Brain microvascular endothelial cell (primary cell): ENCODE measurements around the gene GCDH.
A peak's percentile ranks its signal among the peaks of the same experiment; 100 is the strongest.

Experiments used
- DNase-seq: peaks from one replicate; pipeline ENCODE4 v3.0.0-alpha.2; 2020
- H3K27ac ChIP-seq: fragments of 250-450 bp; sonication (Bioruptor Pico); 2 replicates; pipeline ENCODE4 v1.5.1; 2020; ENCODE audit warnings: mild to moderate bottlenecking, moderate library complexity
- H3K27me3 ChIP-seq: fragments of 250-450 bp; sonication (Bioruptor Pico); replicated peaks from 2 replicates; pipeline ENCODE4 v1.5.1; 2020; ENCODE audit warnings: mild to moderate bottlenecking
- H3K36me3 ChIP-seq: fragments of 250-450 bp; sonication (Bioruptor Pico); replicated peaks from 2 replicates; pipeline ENCODE4 v1.5.1; 2020; ENCODE audit warnings: mild to moderate bottlenecking
- H3K4me3 ChIP-seq: 2 replicates; pipeline ENCODE4 v1.5.1; 2011; ENCODE audit warnings: low read depth, mild to moderate bottlenecking, control low read depth, low read length, moderate library complexity
- CTCF ChIP-seq: IDR thresholded peaks from 2 replicates; pipeline ENCODE4 v1.5.1; 2011; ENCODE audit warnings: low read depth, mild to moderate bottlenecking, moderate library complexity, low read length, control low read depth, inconsistent platforms; ENCODE audit errors: missing control alignments
- in situ Hi-C: cut with HindIII; loops from 2 replicates; pipeline ENCODE4 v1.10.0; 2017; ENCODE audit warnings: low sequenced_read_pairs, low pct_ligation_motif_present

GCDH gene

GRCh38 chr19:12939975-12940423 lies 49.0 kb downstream of the GCDH start:
- no peak for TF ChIP-seq CTCF
- in situ Hi-C loops: no loop called here
- peaks cover 46% of the 10 kb centered on the region for H3K36me3 ChIP-seq
- H3K27me3 ChIP-seq: no peaks in the 10 kb centered on the region
- H3K27ac ChIP-seq: no peak overlapping the region
- no peak for DNase-seq
- peak overlapping the region; percentile 99 for H3K4me3 ChIP-seq

GRCh38 chr19:12940897-12941296 lies 49.9 kb downstream of the GCDH start:
- Histone ChIP-seq H3K36me3 (peaks cover 48% of the 10 kb centered on the region), H3K27ac (no peak overlapping the region), H3K4me3 (peak overlapping the region; percentile 99), H3K27me3 (no peaks in the 10 kb centered on the region)
- in situ Hi-C loops: no loop called here
- no peak for TF ChIP-seq CTCF
- no peak for DNase-seq

- no peak for TF ChIP-seq CTCF
- Histone ChIP-seq H3K4me3 (no peak overlapping the region), H3K27me3 (no peaks in the 10 kb centered on the region), H3K36me3 (peaks cover 55% of the 10 kb centered on the region), H3K27ac (no peak overlapping the region)
- DNase-seq: no peak
- in situ Hi-C loops: no loop called here
Observed at GRCh38 chr19:12943437-12944044, 52.6 kb downstream of the GCDH start.

- H3K27me3 ChIP-seq: no peaks in the 10 kb centered on the region
- DNase-seq: no peak
- H3K36me3 ChIP-seq: peaks cover 58% of the 10 kb centered on the region
- H3K27ac ChIP-seq: no peak overlapping the region
- no peak overlapping the region for H3K4me3 ChIP-seq
- in situ Hi-C loops: no loop called here
- TF ChIP-seq CTCF: no peak
Observed at GRCh38 chr19:12944104-12944674, 53.2 kb downstream of the GCDH start.

- H3K4me3 ChIP-seq: peak within 1 kb of the TSS; percentile 77
- H3K36me3 ChIP-seq: peaks cover 55% of the 10 kb centered on the region
- no peak for TF ChIP-seq CTCF
- H3K27ac ChIP-seq: peak within 1 kb of the TSS; percentile 88
- no peaks in the 10 kb centered on the region for H3K27me3 ChIP-seq
- peak; percentile 96 for DNase-seq
- in situ Hi-C loops: no loop called here
Observed at GRCh38 chr19:12945479-12946091, 54.6 kb downstream of the GCDH start, which contains the start of gene RAD23A. TSS of gene RAD23A (plus strand) at chr19:12945862. CDS start at chr19:12945949, 87 bp downstream.
